Embryonic facial prominence (tissue), 1 donor: ENCODE data around the gene APLNR.
"Not testable (repeated sequence)": the region's sequence is repeated elsewhere in the genome, so short reads cannot be mapped to it uniquely, and the experiment has no call there.

ENCODE experiments used
- DNase-seq: peaks from one replicate; pipeline ENCODE4 v3.0.0-alpha.2; 2016; ENCODE audit errors: extremely low spot score

The APLNR gene

DNA sequence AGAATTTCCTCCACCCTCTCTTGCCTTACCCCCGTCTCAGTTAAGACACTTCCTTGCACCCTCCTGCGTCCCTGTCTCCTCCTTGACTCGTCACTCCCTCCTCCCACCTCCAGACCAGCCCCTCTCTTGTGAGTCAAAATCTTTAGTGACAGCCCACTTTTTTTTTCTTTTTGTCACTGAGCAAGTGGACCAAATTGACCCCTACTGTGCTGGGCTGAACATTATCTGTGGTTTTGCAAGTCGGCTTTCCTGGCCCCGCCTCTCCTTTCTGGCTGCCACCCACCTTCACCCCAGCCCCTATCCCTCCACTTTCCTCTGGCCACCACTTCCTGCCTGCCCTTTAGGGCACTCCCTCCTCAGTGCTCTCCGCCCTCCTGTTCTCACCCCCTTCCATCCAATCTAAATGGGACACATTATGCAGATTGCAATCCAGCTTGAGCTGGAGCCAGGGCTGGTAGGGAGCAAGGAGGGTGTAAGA is at the start of gene APLNR:
Gene APLNR, minus strand, starts transcription at position 47 of the 478 bp plus-strand sequence. CDS start 246 bp downstream, outside the sequence.
- DNase-seq, result no peak

DNA sequence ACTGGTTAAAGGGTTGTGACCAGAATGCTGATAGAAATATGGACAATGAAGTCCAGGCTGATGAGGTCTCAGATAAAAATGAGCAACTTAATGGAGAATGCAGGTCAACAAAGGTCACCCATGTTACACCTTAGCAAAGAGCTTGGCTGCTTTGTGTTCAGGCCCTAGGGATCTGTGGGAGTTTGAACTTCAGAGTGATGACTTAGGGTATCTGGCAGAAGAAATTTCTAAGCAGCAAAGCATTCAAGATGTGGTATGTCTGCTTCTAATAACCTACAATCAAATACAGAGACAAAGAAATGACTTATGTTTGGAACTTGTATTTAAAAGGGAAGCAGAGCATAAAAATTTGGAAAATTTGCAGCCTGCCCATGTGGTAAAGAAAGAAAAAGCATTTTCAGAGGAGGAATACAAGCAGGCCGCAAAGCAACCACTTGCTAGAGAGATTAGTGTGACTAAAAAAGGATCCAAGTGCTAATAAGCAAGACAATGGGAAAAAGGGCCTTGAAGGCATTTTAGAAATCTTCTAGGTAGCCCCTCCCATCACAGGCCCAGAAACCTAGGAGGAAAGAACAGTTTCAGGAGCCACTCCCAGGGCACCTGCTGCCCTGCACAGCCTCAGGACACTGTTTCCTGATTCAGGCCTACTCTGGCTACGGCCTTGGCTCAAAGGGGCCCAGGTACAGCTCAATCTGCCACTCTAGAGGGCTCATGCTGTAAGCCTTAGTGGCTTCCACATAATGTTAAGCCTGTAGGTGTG is 46.4 kb upstream of the APLNR start:
- no peak for DNase-seq

DNA sequence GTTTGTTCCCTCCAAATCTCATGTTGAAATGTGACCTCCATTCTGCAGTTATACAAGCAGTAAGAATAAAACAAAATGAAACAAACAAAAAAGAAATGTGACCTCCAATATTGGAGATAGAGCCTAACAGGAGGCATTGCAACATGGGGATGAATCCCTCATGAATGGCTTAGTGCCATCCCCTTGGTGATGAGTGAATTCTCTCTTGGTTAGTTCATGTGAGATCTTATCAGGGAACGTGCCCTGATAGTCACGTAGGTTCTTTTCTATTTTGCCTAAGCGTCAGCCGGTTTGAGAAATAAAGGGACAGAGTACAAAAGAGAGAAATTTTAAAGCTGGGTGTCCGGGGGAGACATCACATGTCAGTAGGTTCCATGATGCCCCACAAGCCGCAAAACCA is 44.5 kb upstream of the APLNR start:
- DNase-seq, result not testable (repeated sequence)

DNA sequence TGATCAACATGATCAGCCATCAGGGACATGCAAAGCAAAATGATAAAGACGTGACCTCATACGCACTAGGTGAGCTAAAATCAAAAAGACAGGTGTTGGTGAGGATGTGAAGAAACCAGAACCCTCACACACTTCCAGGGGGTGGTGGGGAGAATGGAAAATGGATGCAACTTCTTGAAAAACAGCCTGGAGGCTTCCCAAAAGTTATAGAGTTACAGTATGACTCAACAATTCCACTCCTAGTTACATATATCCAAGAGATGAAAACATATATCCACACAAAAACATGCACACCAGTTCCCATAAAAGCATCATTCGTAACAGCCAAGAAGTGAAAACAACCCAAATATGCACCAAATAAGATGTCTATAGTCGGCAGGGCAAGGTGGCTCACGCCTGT is 42.1 kb upstream of the APLNR start:
- DNase-seq, result no peak

DNA sequence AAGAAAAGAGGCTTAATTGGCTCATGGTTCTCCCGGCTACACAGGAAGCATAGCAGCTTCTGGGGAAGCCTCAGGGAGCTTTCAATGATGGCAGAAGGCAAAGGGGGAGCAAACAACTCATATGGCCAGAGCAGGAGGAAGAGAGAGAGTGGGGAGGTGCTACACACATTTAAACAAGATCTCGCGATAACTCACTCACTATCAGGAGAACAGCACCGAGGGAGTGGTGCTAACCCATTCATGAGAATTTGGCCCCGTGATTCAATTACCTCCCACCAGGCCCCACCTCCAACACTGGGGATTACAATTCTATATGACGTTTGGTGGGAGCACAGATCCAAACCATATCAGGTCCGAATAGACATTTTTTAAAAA is 41.7 kb upstream of the APLNR start:
- DNase-seq, result no peak

DNA sequence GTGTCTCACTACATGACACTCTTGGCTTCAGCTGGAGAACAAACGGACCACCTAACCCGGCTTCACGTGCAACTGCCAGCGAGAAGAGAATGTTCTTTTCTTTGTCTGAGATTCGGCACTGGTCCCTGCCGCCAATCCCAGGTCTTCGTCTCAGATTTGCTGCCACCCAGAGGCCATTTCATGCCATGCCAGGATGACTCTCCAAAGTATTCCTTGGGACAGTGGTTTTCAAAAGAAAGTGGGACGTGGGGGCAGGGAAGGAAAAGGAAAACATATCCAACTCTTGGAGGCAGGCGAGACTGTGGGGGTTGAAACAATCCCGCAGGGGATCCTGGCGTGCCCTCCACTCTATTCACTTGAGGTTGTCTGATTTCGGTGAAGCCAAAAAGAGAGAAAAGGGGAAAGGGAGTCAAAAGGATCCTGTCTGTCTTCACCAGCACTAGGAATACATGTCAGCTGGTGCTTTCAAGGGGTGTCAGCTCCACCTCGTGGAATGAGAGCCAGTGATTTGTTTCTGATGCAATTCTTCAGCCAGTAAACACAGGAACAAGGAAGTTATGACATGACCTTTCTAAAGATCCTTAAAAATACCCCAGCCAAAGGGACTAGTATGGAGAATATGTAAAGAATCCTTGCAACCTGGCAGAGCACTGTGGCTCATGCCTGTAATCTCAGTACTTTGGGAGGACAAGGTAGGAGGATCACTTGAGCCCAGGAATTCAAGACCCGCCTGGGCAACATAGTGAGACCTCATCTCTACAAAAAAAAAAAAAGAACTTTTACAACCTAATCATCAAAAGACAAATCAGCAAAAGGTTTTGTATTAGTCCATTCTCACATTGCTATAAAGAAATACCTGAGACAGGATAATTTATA is 41.0 kb upstream of the APLNR start:
- peak; percentile 51 for DNase-seq

DNA sequence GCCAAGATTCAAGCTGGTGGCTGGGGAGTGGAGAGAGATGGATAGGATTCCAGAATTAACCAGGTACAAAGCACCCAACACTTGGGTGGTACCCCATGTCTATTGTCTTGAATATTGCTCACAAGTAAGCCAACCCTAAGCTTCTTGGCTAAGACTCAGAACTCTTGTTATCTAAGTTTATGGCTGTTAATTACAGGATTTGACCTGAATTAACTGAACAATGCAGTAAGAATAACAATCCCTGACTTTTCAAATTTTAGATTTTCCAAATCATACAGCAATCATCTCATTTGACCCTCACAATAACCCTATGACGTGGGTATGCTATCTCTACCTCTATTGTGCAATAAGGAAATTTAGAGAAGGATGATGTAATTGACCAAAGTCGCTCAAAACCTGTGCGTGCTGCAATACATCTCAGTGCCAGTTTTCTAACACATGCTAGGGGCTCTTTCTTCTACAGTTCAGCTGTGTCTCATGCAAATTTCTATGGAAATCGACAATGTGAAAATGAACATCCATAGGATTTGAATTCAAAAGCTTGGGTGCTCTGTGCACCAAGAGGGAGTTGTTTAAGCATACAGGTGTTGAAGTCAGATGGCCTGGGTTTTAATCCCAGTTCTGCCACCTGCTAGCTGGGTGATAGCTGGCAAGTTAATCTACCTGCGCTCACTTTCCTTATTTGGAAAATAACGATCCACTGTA is 40.1 kb upstream of the APLNR start:
- DNase-seq, result no peak

DNA sequence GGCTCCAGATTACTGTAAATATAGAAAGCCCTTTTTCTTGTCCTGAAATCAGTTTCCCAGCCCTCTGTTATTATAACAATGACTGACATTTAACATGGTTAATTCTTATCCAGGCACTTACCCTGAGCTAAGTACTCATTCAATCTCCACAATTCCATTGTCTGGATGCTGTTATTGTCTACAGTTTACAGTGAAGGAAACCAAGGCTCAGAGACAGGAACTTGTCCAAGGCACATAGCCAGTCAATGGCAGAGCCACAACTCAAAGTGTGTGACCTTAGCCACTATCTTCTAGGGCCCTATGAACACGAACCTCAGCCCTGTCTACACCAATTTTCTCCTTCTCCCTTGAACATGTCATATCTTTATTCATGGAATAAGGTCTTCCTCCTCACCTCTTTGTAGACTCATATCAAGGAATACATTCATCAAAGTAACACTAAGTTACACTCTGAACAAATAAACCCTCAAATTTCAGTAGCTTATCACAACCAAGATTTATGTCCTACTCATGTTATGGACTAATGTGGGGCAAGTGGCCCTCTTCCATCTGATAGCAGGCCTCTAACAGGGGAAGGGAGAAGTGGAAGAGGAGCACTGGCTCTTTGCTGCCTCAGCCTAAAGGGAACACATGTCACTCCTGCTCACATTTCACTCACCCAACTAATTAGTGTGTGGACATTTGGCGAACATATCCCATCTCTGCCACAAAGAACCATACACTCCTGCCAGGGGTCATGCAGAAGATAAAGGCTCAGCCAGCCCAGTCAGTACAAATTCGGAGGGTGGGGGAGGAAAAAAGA is 39.3 kb upstream of the APLNR start:
- no peak for DNase-seq

DNA sequence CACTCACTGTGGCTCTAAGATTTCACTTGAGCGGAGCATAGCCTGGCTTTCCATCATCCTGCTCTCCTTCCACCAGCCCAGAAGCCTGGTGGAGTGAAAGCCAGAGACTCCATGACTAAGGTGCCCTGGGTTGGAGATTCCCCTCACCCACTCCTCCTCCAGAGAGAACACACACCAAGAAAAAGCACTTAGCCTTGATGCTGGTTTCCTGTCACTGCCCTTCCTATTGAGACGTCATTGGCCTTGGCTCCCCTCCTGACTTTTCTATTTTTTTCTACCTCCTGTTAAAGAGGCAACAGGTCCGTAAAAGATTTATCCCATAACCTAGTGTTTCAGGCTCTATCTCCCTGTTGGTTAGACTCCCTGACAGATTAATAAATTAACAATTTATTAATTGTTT is 38.5 kb upstream of the APLNR start:
- no peak for DNase-seq

DNA sequence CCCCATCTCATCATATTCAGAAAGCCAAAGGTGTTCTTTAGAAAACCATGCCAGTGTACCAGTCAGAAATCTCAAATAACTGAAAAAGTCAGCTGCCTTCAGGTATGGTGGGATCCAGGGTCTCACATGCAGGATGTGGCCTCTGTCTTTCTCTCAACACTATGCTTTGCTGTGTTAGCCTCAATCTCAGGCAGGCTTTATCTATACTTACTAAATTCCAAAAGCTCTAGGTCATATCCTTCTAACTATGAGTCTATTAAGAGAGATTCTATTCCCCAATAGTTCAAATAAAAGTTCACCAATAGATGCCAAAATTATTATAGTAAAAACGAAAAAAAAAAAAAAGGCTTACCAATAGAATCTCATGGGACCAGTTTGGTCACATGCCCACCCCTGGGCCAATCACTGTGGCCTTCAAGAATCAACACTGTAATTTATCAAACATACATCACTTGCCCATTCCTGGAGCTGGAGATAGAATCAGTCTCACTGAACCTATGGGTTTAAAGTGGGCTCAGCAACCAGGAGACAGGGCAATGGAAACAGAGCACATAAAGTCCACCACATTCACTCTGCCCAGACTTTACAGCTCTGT is 38.0 kb upstream of the APLNR start:
- no peak for DNase-seq

DNA sequence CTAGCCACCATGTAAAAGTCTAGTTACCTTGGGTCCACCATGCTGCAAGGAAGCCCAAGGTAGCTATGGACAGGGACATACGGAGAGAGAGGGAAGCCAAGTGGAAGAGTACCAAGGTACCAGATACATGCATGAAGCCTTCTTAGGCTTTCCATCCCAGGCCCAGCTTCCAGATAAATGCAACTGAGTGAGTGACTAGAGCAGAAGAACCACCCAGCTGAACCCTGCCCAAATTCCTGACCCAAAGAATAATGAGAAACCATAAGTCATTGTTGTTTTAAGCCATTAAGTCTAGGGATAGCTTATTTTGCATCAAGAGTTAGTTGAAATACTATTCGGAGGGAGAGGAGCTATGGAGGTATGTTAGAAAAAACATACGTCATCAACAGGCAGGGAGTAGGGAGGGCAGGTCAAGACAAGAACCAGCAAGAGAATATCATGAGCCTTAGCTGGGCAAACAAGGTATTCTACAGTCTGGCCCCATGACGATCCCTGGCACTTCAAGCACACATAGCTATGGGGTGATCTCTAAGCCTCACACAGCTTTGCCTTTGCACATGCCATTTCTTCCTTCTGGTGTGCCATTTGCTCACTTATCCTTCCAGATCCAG is 36.5 kb upstream of the APLNR start:
- no peak for DNase-seq

DNA sequence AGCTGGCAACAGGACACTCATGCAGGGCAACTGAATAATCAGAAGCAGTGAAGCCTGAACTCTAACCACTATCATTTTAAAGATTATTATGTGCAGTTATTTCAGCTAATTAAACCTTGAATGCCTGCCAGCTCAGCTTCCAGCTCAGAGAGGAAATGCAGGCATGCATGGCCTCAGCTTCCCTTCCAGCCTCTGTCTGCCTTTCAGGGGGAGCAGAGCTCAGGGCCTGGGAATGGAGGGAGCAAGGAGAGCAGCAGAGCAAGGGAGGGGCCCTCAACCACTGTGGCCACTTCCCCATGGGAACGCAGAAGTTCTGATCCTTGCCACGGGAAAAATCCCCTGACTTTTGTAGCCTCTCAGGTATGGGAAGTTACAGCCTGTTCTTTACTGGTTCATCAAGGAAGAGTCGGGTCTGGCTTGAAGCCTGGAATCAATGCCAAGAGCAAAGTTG is 32.5 kb upstream of the APLNR start:
- DNase-seq, result no peak

DNA sequence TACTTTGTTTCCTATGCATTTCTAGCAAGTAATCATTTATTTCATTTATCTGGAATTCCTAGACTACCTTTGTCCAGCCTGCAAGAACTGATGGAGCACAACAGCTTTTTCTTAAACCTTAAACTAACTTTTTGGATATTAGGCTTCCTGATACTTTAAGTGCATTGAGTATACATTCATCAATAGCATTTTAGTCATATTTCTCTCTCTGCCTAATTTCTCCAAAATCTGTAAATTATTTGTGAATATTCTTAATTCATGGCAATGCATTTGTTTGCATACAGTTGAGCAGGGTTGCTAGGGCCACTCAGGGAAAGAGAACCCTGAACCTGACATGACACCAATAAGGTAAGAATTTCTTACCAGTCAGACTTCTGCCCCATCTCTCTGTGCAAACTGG is 29.1 kb upstream of the APLNR start:
- DNase-seq, result no peak

DNA sequence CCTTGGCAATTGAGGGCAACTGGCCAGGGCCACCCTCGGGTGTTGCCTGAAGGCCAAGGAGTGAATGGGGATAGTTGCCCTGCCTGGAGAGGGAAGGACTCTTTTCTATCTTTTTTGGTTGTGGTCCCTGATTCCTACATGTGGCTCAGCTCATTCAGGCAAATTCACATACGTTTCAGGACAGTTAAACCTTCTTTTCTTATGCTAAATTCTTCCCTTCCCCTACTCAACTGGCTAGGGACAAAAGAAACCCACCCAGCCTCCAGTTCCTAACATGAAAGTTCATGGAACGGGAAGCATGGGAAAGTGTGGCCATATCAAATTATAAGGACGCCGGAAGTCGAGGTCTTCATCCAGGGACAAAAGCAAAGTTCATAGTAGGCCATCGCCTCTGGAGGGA is 26.3 kb upstream of the APLNR start:
- DNase-seq, result no peak

DNA sequence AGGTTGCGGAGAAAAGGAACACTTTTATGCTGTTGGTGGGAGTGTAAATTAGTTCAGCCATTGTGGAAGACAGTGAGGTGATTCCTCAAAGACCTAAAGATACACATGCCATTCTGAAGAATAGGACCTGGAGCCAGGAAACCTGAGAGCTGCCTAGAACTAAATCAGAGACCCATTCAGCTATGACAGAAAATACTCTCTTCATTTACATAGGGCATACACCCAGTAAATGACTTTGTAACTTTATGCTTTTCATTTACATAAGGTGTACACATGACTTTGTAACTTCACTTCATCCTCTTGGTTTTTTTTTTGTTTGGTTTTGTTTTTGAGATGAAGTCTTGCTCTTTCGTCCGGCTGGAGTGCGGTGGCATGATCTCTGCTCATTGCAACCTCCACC is 25.1 kb upstream of the APLNR start:
- DNase-seq, result no peak

DNA sequence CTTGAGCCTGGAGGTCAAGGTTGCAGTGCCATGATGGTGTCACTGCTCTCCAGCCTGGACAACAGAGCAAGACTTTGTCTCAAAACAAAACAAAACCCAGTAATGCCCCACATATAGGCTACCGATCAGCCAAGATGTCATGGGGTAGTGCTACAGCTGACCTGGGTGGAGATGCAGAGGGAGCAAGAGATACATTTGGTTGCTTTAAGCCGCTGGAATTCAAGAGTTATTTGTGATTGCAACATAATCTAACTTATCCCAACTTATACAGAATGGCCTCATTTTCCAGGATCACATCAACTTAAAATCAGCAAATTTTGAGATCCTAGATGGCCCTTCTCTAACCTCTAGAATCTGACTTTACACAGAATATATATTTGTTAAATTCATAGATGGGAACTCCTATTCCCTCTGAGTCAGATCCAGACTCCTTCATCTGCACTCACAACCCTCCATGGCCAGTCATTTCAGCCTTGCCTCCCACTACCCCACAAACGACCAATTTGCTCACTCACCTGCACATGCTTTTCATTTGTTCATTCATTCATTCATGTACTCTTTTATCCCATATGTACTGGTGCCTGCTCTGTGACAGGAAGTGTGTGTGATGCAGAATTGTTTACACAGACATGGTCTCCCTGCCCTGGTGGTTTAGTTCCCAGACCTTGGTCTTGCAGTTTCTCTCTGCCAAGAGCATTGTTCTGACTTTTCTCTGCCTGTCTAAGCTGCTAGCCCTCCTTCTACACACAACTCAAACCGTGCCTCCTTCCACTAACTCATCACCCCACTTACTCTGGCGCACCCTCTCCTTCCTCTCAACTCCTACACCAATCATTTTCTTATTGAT is 24.1 kb upstream of the APLNR start:
- no peak for DNase-seq

DNA sequence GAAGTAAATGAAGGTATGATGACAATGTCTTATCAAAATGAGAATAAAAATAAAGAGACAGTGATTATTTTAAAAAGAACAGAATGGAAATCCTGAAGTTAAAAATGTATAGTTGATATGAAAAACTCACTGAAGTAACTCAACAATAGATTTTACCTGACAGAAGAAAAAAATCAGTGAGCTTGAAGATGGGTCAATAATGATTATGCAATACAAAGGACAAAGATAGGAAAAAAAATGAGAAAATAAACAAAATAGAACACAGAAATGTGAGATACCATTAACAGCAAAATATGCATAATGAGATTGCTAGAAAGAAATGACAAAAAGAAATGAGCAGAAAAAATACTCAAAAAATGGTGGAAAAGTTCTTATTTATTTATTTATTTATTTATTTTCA is 19.1 kb upstream of the APLNR start:
- no peak for DNase-seq

DNA sequence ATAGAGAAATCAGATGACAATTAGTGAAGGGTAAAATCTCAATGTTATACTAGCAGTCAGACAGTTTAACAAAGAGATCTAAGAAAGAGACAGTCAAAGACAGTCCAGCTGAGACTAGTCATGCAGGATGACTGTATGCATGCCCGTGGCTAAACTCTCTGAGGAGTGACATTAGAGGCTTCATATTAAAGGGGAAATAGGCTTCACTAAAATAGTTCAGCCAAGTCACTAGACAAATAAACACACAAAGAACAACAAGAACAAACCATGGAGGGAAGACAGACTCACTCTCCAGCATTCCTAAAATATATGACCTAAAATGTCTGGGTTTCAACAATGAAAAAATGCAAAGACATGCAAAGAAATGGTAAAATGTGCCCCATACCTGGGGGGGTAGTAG is 18.6 kb upstream of the APLNR start:
- no peak for DNase-seq

DNA sequence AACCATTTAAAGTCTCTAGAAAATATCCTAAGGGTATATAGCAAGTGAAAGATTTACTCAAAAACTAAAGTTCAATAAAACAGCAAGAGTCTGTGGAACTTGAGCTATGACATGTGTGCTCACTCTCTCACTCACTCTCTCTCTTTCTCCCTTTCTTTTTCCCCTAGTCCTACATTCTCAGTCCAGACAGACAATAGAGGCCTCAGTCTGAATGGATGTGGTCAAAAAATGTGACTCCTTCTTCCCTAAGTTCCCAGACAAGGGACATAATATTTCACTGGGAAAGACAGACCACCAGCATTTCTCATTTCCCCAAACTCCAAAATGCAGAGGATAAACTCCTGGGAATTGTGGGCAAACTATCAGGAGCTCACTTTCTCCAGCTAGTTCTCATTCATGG is 17.6 kb upstream of the APLNR start:
- DNase-seq, result no peak
